K562 (cell line): ENCODE measurements around the gene PLEKHA7.
"Not testable (repeated sequence)": the region's sequence is repeated elsewhere in the genome, so short reads cannot be mapped to it uniquely, and the experiment has no call there.

Experiments used
- EP300 ChIP-seq: IDR thresholded peaks from 2 replicates; pipeline ENCODE4 v1.6.1; 2012; ENCODE audit warnings: low read length, improper control_type of control experiment
- ZBTB2 ChIP-seq: fragments of 450-650 bp; IDR thresholded peaks from 2 replicates; pipeline ENCODE4 v1.6.1; 2016; ENCODE audit warnings: antibody characterized with exemption
- ZNF431 ChIP-seq: sonication (generic); formaldehyde crosslinking; IDR thresholded peaks from 2 replicates; pipeline ENCODE4 v1.8.0; 2022; ENCODE audit warnings: mild to moderate bottlenecking, missing genetic modification reagents

GRCh38 chr11:16918543-16919182 lies 95.6 kb downstream of the PLEKHA7 start:
- TF ChIP-seq ZNF431 (CRISPR knock-in tag); EP300; ZBTB2: not testable (repeated sequence)
